PFSK-1 (cell line): ENCODE results near the gene TUBB.

Source experiments
- FOXP2 ChIP-seq: optimal IDR thresholded peaks from 2 replicates; pipeline ENCODE3; 2011; ENCODE audit warnings: borderline replicate concordance, control low read depth, inconsistent platforms; ENCODE audit not compliant: insufficient read depth; ENCODE audit errors: extremely low read length, extremely low read depth
- POLR2AphosphoS5 ChIP-seq: IDR thresholded peaks from 2 replicates; pipeline ENCODE4 v1.6.1; 2012; ENCODE audit warnings: low read depth, mild to moderate bottlenecking, control low read depth, low read length, moderate library complexity
- REST ChIP-seq, 2 experiments: IDR thresholded peaks; 2 replicates each; pipeline versions ENCODE4 v1.6.1 to v1.8.0; 2011 to 2012; ENCODE audit warnings: low read depth in 2 of 2, low read length in 2 of 2, control low read depth in 1 of 2, inconsistent platforms in 1 of 2, mild to moderate bottlenecking in 1 of 2, moderate library complexity in 1 of 2; ENCODE audit not compliant: insufficient read depth in 1 of 2
- SIN3A ChIP-seq: IDR thresholded peaks from 2 replicates; pipeline ENCODE4 v1.6.1; 2012; ENCODE audit warnings: mild to moderate bottlenecking, low read length, moderate library complexity, borderline replicate concordance; ENCODE audit not compliant: insufficient read depth
- TAF1 ChIP-seq: IDR thresholded peaks from 2 replicates; pipeline ENCODE4 v1.6.1; 2012; ENCODE audit warnings: low read length, control low read depth, borderline replicate concordance; ENCODE audit not compliant: insufficient read depth

Gene TUBB

GRCh38 chr6:30760549-30760948 lies 40.4 kb downstream of the TUBB start:
- TF ChIP-seq TAF1 (no peak), SIN3A (no peak), POLR2AphosphoS5 (no peak), REST (IDR thresholded peaks at IDR 0.05; ENCODE audit: insufficient read depth in 1 of 2, low read depth in 2 of 2, low read length in 2 of 2) (no peak), FOXP2 (no peak)

- TF ChIP-seq FOXP2 = no peak
- TF ChIP-seq POLR2AphosphoS5 = no peak
- TF ChIP-seq TAF1 = no peak
- no peak for TF ChIP-seq SIN3A
- TF ChIP-seq REST (IDR thresholded peaks at IDR 0.05; ENCODE audit: insufficient read depth in 1 of 2, low read depth in 2 of 2, low read length in 2 of 2) = no peak
Observed at GRCh38 chr6:30761791-30762429, 41.8 kb downstream of the TUBB start.

- TF ChIP-seq POLR2AphosphoS5 (no peak), FOXP2 (no peak), SIN3A (no peak), TAF1 (no peak), REST (IDR thresholded peaks at IDR 0.05; ENCODE audit: insufficient read depth in 1 of 2, low read depth in 2 of 2, low read length in 2 of 2) (no peak)
Observed at GRCh38 chr6:30763155-30763617, 43.0 kb downstream of the TUBB start.

GRCh38 chr6:30763618-30764489 lies 43.7 kb downstream of the TUBB start:
- TF ChIP-seq POLR2AphosphoS5 (no peak), REST (IDR thresholded peaks at IDR 0.05; ENCODE audit: insufficient read depth in 1 of 2, low read depth in 2 of 2, low read length in 2 of 2) (peak in 1 of 2 experiments; percentile 60; a peak in 1 of 4 replicates), SIN3A (no peak), TAF1 (peak; percentile 16; the same call in 1 of the 2 replicates), FOXP2 (no peak)
